ENCODE results near the gene BRD9.
"Not testable (repeated sequence)": the region's sequence is repeated elsewhere in the genome, so short reads cannot be mapped to it uniquely, and the experiment has no call there.

The BRD9 gene

GRCh38 chr5:856531-857425 is 35.8 kb downstream of the BRD9 start:
- DNase-seq (ENCODE audit: low spot score), result no peak
- no peak for TF ChIP-seq CTCF (IDR thresholded peaks at IDR 0.05; ENCODE audit: extremely low read depth, missing control alignments)

- DNase-seq (ENCODE audit: low spot score), result no peak
- no peak for TF ChIP-seq CTCF (IDR thresholded peaks at IDR 0.05; ENCODE audit: extremely low read depth, missing control alignments)
Measured at GRCh38 chr5:855771-856530, 36.6 kb downstream of the BRD9 start.

GRCh38 chr5:854966-855743 is 37.4 kb downstream of the BRD9 start:
- no peak for DNase-seq (ENCODE audit: low spot score)
- no peak for TF ChIP-seq CTCF (IDR thresholded peaks at IDR 0.05; ENCODE audit: extremely low read depth, missing control alignments)

GRCh38 chr5:854217-854616 is 38.4 kb downstream of the BRD9 start:
- no peak for DNase-seq (ENCODE audit: low spot score)
- TF ChIP-seq CTCF (IDR thresholded peaks at IDR 0.05; ENCODE audit: extremely low read depth, missing control alignments), result no peak

GRCh38 chr5:853416-854090 is 39.0 kb downstream of the BRD9 start:
- DNase-seq (ENCODE audit: low spot score), result not testable (repeated sequence)

GRCh38 chr5:852431-853401 is 39.9 kb downstream of the BRD9 start:
- no peak for DNase-seq (ENCODE audit: low spot score)
- TF ChIP-seq CTCF (IDR thresholded peaks at IDR 0.05; ENCODE audit: extremely low read depth, missing control alignments), result no peak

All from GM20000 (cell line).